HCT116 (cell line): ENCODE data around the gene CALD1.

Source experiments
- EZH2 ChIP-seq: fragments of 200-600 bp; sonication (generic); IDR thresholded peaks from 2 replicates; pipeline ENCODE4 v1.6.1; 2017; ENCODE audit warnings: antibody characterized with exemption, mixed run types
- FOSL1 ChIP-seq: IDR thresholded peaks from 2 replicates; pipeline ENCODE4 v1.6.1; 2012; ENCODE audit warnings: low read depth
- JUND ChIP-seq: IDR thresholded peaks from 2 replicates; pipeline ENCODE4 v1.6.1; 2012
- POLR2AphosphoS5 ChIP-seq: IDR thresholded peaks from 2 replicates; pipeline ENCODE4 v1.6.1; 2011; ENCODE audit warnings: mild to moderate bottlenecking, low read depth, low read length, moderate library complexity
- SIN3A ChIP-seq: IDR thresholded peaks from 2 replicates; pipeline ENCODE4 v1.6.1; 2012; ENCODE audit warnings: low read depth
- TF ChIP-seq, protein P1 (sequence below), 3 experiments: fragments of 200-600 bp in 1 of 3; sonication (generic) in 1 of 3; IDR thresholded peaks in 2 of 3; conservative IDR thresholded peaks in 1 of 3; 2 replicates each; pipeline ENCODE4 v1.5.1; 2012 to 2017; ENCODE audit warnings: low read depth in 2 of 3, low read length in 2 of 3, antibody characterized with exemption in 1 of 3, borderline replicate concordance in 1 of 3, control low read depth in 1 of 3, mild to moderate bottlenecking in 1 of 3, mixed read lengths in 1 of 3, mixed run types in 1 of 3, moderate library complexity in 1 of 3; ENCODE audit not compliant: insufficient read depth in 1 of 3

DNA sequence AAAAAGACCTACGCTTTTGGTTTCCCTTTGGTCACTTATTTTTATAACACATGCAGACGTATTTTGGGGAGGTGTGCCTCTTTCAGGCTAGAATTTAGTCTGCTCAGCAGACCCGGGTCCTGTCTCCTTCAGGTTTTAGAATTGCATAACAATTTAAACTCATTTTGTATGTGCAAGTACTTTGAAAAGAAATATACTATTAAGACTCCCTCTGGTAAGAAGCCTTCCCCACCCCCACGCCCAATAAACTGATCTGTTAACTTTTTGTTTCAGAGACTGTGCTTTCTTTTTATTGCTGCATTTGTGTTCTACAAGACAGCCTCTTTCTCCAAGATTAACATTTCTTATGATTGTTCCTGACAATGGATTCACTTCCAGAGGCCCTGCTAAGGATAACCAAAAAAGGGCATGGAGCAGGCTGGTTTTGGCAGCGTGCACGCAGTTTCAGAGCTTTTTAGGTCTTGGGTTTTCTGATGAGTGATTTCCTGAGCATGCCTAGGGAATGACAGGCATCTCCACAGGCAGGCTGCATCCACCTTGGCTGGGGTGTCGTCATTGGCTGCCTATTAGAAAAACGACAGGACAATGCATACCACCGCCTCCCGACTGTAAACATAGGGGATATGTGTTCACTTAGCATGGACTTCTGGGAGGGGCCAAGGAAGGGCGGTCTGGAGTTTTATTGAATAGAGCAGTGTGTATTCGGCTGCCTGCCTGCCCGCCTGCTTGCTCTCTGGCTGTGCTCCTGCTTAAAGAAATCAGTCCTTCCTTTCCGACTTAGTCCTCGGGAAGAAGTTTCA lies at the start of gene CALD1:
- TF ChIP-seq FOSL1 (no peak), SIN3A (no peak), JUND (no peak), EZH2 (no peak), POLR2AphosphoS5 (no peak)
- TF ChIP-seq, protein P1, sequence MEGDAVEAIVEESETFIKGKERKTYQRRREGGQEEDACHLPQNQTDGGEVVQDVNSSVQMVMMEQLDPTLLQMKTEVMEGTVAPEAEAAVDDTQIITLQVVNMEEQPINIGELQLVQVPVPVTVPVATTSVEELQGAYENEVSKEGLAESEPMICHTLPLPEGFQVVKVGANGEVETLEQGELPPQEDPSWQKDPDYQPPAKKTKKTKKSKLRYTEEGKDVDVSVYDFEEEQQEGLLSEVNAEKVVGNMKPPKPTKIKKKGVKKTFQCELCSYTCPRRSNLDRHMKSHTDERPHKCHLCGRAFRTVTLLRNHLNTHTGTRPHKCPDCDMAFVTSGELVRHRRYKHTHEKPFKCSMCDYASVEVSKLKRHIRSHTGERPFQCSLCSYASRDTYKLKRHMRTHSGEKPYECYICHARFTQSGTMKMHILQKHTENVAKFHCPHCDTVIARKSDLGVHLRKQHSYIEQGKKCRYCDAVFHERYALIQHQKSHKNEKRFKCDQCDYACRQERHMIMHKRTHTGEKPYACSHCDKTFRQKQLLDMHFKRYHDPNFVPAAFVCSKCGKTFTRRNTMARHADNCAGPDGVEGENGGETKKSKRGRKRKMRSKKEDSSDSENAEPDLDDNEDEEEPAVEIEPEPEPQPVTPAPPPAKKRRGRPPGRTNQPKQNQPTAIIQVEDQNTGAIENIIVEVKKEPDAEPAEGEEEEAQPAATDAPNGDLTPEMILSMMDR (IDR thresholded peaks at IDR 0.05 in 2 of 3, conservative IDR thresholded peaks at IDR 0.05 in 1 of 3; ENCODE audit: borderline replicate concordance in 1 of 3, insufficient read depth in 1 of 3, low read depth in 2 of 3, low read length in 2 of 3): no peak
